ENCODE measurements around the gene ACKR3. TPM values are rescaled to one million over a fixed set of nuclear protein-coding genes. Genes with fewer than 3 reads are reported as not detected.

The ACKR3 gene
- total and polyA plus RNA-seq, 4 donors, result 6.8 to 30.2 (median 14.4) TPM

- no peak for TF ChIP-seq CTCF (IDR thresholded peaks at IDR 0.05; ENCODE audit: control extremely low read depth, extremely low read depth)
- Histone ChIP-seq H3K27ac (ENCODE audit: low read depth in 1 of 2, low read length in 1 of 2) (no peak overlapping the region), H3K4me1 (ENCODE audit: control insufficient read depth in 5 of 5, insufficient read depth in 5 of 5, low read length in 5 of 5) (peaks cover 0 to 9% (median 0%) of the 10 kb centered on the region in 5 donors), H3K27me3 (ENCODE audit: control insufficient read depth in 3 of 3, insufficient read depth in 3 of 3, low read length in 2 of 3) (peaks cover 0 to 8% (median 0%) of the 10 kb centered on the region in 3 donors), H3K9me3 (ENCODE audit: control insufficient read depth in 4 of 4, insufficient read depth in 3 of 4, low read length in 3 of 4) (no peaks in the 10 kb centered on the region), H3K36me3 (ENCODE audit: control insufficient read depth in 4 of 4, insufficient read depth in 4 of 4, low read length in 4 of 4) (no peaks in the 10 kb centered on the region), H3K4me3 (no peak overlapping the region), H3K9ac (ENCODE audit: insufficient read depth in 1 of 2, low read length in 2 of 2) (no peak overlapping the region)
- ATAC-seq (ENCODE audit: insufficient read depth, low FRiP score) (no peak), DNase-seq (no peak)
- WGBS, 2 donors, result 89 to 95% methylated on average over 3 of the region's 3 CpGs
Measured at GRCh38 chr2:236561874-236562273, 7.8 kb upstream of the ACKR3 start.

- no peak overlapping the region for H3K27ac ChIP-seq (ENCODE audit: low read depth in 1 of 2, low read length in 1 of 2)
- H3K27me3 ChIP-seq (ENCODE audit: control insufficient read depth in 3 of 3, insufficient read depth in 3 of 3, low read length in 2 of 3), result peaks cover 0 to 8% (median 0%) of the 10 kb centered on the region in 3 donors
- no peak overlapping the region for H3K9ac ChIP-seq (ENCODE audit: insufficient read depth in 1 of 2, low read length in 2 of 2)
- ATAC-seq (ENCODE audit: insufficient read depth, low FRiP score), result no peak
- no peaks in the 10 kb centered on the region for H3K36me3 ChIP-seq (ENCODE audit: control insufficient read depth in 4 of 4, insufficient read depth in 4 of 4, low read length in 4 of 4)
- H3K4me1 ChIP-seq (ENCODE audit: control insufficient read depth in 5 of 5, insufficient read depth in 5 of 5, low read length in 5 of 5), result peaks cover 0 to 11% (median 2%) of the 10 kb centered on the region in 5 donors
- DNase-seq, result peak; percentile 34 to 50 (median 36)
- H3K9me3 ChIP-seq (ENCODE audit: control insufficient read depth in 4 of 4, insufficient read depth in 3 of 4, low read length in 3 of 4), result no peaks in the 10 kb centered on the region
- TF ChIP-seq CTCF (IDR thresholded peaks at IDR 0.05; ENCODE audit: control extremely low read depth, extremely low read depth), result peak; percentile 16
- 84% methylated on average over 5 of the region's 5 CpGs for WGBS, 2 donors
- H3K4me3 ChIP-seq, result no peak overlapping the region
Measured at GRCh38 chr2:236562434-236562833, 7.2 kb upstream of the ACKR3 start.

- Histone ChIP-seq H3K4me1 (ENCODE audit: control insufficient read depth in 5 of 5, insufficient read depth in 5 of 5, low read length in 5 of 5) (peaks cover 0 to 17% (median 6%) of the 10 kb centered on the region in 5 donors), H3K9me3 (ENCODE audit: control insufficient read depth in 4 of 4, insufficient read depth in 3 of 4, low read length in 3 of 4) (no peaks in the 10 kb centered on the region), H3K4me3 (no peak overlapping the region), H3K36me3 (ENCODE audit: control insufficient read depth in 4 of 4, insufficient read depth in 4 of 4, low read length in 4 of 4) (no peaks in the 10 kb centered on the region), H3K27me3 (ENCODE audit: control insufficient read depth in 3 of 3, insufficient read depth in 3 of 3, low read length in 2 of 3) (peaks cover 0 to 8% (median 0%) of the 10 kb centered on the region in 3 donors), H3K9ac (ENCODE audit: insufficient read depth in 1 of 2, low read length in 2 of 2) (no peak overlapping the region), H3K27ac (ENCODE audit: low read depth in 1 of 2, low read length in 1 of 2) (no peak overlapping the region)
- DNase-seq, result no peak
- no peak for ATAC-seq (ENCODE audit: insufficient read depth, low FRiP score)
- TF ChIP-seq CTCF (IDR thresholded peaks at IDR 0.05; ENCODE audit: control extremely low read depth, extremely low read depth), result no peak
- 94 to 98% methylated on average over 4 of the region's 4 CpGs for WGBS, 2 donors
Measured at GRCh38 chr2:236563953-236564352, 5.7 kb upstream of the ACKR3 start.

GRCh38 chr2:236565212-236565611 is 4.4 kb upstream of the ACKR3 start:
- H3K9me3 ChIP-seq (ENCODE audit: control insufficient read depth in 4 of 4, insufficient read depth in 3 of 4, low read length in 3 of 4), result no peaks in the 10 kb centered on the region
- H3K4me3 ChIP-seq, result no peak overlapping the region
- ATAC-seq (ENCODE audit: insufficient read depth, low FRiP score), result no peak
- no peak for DNase-seq
- H3K9ac ChIP-seq (ENCODE audit: insufficient read depth in 1 of 2, low read length in 2 of 2), result no peak overlapping the region
- H3K4me1 ChIP-seq (ENCODE audit: control insufficient read depth in 5 of 5, insufficient read depth in 5 of 5, low read length in 5 of 5), result peaks cover 0 to 23% (median 10%) of the 10 kb centered on the region in 5 donors
- H3K27ac ChIP-seq (ENCODE audit: low read depth in 1 of 2, low read length in 1 of 2), result no peak overlapping the region
- WGBS, 2 donors, result 62 to 66% methylated on average over 3 of the region's 3 CpGs
- no peaks in the 10 kb centered on the region for H3K36me3 ChIP-seq (ENCODE audit: control insufficient read depth in 4 of 4, insufficient read depth in 4 of 4, low read length in 4 of 4)
- H3K27me3 ChIP-seq (ENCODE audit: control insufficient read depth in 3 of 3, insufficient read depth in 3 of 3, low read length in 2 of 3), result peaks cover 0 to 8% (median 0%) of the 10 kb centered on the region in 3 donors
- no peak for TF ChIP-seq CTCF (IDR thresholded peaks at IDR 0.05; ENCODE audit: control extremely low read depth, extremely low read depth)

Measured in lung (tissue), 12 donors.